PFSK-1 (cell line): ENCODE measurements around the gene PTPRN.

Source experiments
- FOXP2 ChIP-seq: optimal IDR thresholded peaks from 2 replicates; pipeline ENCODE3; 2011; ENCODE audit warnings: borderline replicate concordance, control low read depth, inconsistent platforms; ENCODE audit not compliant: insufficient read depth; ENCODE audit errors: extremely low read length, extremely low read depth
- POLR2AphosphoS5 ChIP-seq: IDR thresholded peaks from 2 replicates; pipeline ENCODE4 v1.6.1; 2012; ENCODE audit warnings: low read depth, mild to moderate bottlenecking, control low read depth, low read length, moderate library complexity
- REST ChIP-seq, 2 experiments: IDR thresholded peaks; 2 replicates each; pipeline versions ENCODE4 v1.6.1 to v1.8.0; 2011 to 2012; ENCODE audit warnings: low read depth in 2 of 2, low read length in 2 of 2, control low read depth in 1 of 2, inconsistent platforms in 1 of 2, mild to moderate bottlenecking in 1 of 2, moderate library complexity in 1 of 2; ENCODE audit not compliant: insufficient read depth in 1 of 2
- SIN3A ChIP-seq: IDR thresholded peaks from 2 replicates; pipeline ENCODE4 v1.6.1; 2012; ENCODE audit warnings: mild to moderate bottlenecking, low read length, moderate library complexity, borderline replicate concordance; ENCODE audit not compliant: insufficient read depth
- TAF1 ChIP-seq: IDR thresholded peaks from 2 replicates; pipeline ENCODE4 v1.6.1; 2012; ENCODE audit warnings: low read length, control low read depth, borderline replicate concordance; ENCODE audit not compliant: insufficient read depth

The PTPRN gene

GRCh38 chr2:219270055-219270372 lies 39.2 kb downstream of the PTPRN start:
- TF ChIP-seq REST (IDR thresholded peaks at IDR 0.05; ENCODE audit: insufficient read depth in 1 of 2, low read depth in 2 of 2, low read length in 2 of 2), result no peak
- no peak for TF ChIP-seq POLR2AphosphoS5
- no peak for TF ChIP-seq TAF1
- TF ChIP-seq SIN3A, result no peak
- TF ChIP-seq FOXP2, result no peak

GRCh38 chr2:219269362-219270054 lies 39.7 kb downstream of the PTPRN start:
- TF ChIP-seq SIN3A, result no peak
- TF ChIP-seq TAF1, result no peak
- TF ChIP-seq POLR2AphosphoS5, result no peak
- no peak for TF ChIP-seq REST (IDR thresholded peaks at IDR 0.05; ENCODE audit: insufficient read depth in 1 of 2, low read depth in 2 of 2, low read length in 2 of 2)
- TF ChIP-seq FOXP2, result no peak

GRCh38 chr2:219268294-219268693 lies 40.9 kb downstream of the PTPRN start:
- TF ChIP-seq REST (IDR thresholded peaks at IDR 0.05; ENCODE audit: insufficient read depth in 1 of 2, low read depth in 2 of 2, low read length in 2 of 2) (no peak), POLR2AphosphoS5 (no peak), FOXP2 (no peak), SIN3A (no peak), TAF1 (no peak)

- TF ChIP-seq FOXP2, result no peak
- no peak for TF ChIP-seq POLR2AphosphoS5
- TF ChIP-seq SIN3A, result no peak
- no peak for TF ChIP-seq REST (IDR thresholded peaks at IDR 0.05; ENCODE audit: insufficient read depth in 1 of 2, low read depth in 2 of 2, low read length in 2 of 2)
- no peak for TF ChIP-seq TAF1
Measured at GRCh38 chr2:219266886-219267285, 42.3 kb downstream of the PTPRN start.

GRCh38 chr2:219266232-219266631 lies 43.0 kb downstream of the PTPRN start:
- no peak for TF ChIP-seq POLR2AphosphoS5
- TF ChIP-seq SIN3A, result no peak
- no peak for TF ChIP-seq REST (IDR thresholded peaks at IDR 0.05; ENCODE audit: insufficient read depth in 1 of 2, low read depth in 2 of 2, low read length in 2 of 2)
- TF ChIP-seq FOXP2, result no peak
